ENCODE data around the gene MICA. TPM values are rescaled to one million over a fixed set of nuclear protein-coding genes. Genes with fewer than 3 reads are reported as not detected.

MICA gene
- total and polyA plus RNA-seq, 9 of the 15 experiments (the other 6 are each of a cell fraction or from before 2014, with no cell fraction given) = 11.8 to 24.6 (median 16.7) TPM

GRCh38 chr6:31395832-31396231 is 7.6 kb upstream of the MICA start (continued):
- TF ChIP-seq TFE3 (CRISPR knock-in tag; IDR thresholded peaks at IDR 0.05) = no peak
- TF ChIP-seq SLC30A9 (CRISPR knock-in tag; IDR thresholded peaks at IDR 0.05) = no peak
- 0 out of 2 replicates have a peak, but pooled peaks have one; percentile 33 for TF ChIP-seq GATA2 (CRISPR knock-in tag; IDR thresholded peaks at IDR 0.05)
- no peak for TF ChIP-seq SUPT5H (IDR thresholded peaks at IDR 0.05)
- TF ChIP-seq ARID1B (IDR thresholded peaks at IDR 0.05) = peak; percentile 79
- TF ChIP-seq ID3 (CRISPR knock-in tag; IDR thresholded peaks at IDR 0.05) = no peak
- peak; percentile 72; the same call in 1 of the 2 replicates for TF ChIP-seq ID3 (tag; IDR thresholded peaks at IDR 0.05)
- TF ChIP-seq USF1 (CRISPR knock-in tag; IDR thresholded peaks at IDR 0.05) = peak; percentile 43; the same call in 1 of the 2 replicates
- no peak for TF ChIP-seq HMG20B (CRISPR knock-in tag; IDR thresholded peaks at IDR 0.05)
- TF ChIP-seq ZFX (CRISPR knock-in tag; IDR thresholded peaks at IDR 0.05) = peak; percentile 33; the same call in 1 of the 2 replicates
- no peak for TF ChIP-seq MBD2 (IDR thresholded peaks at IDR 0.05; ENCODE audit: borderline replicate concordance, low read depth)
- TF ChIP-seq PCBP1 (IDR thresholded peaks at IDR 0.05; ENCODE audit: low read depth, low read length, poor library complexity, severe bottlenecking) = no peak
- peak; percentile 60 for TF ChIP-seq TAL1 (IDR thresholded peaks at IDR 0.05)
- peak; percentile 43 for TF ChIP-seq NFIC (IDR thresholded peaks at IDR 0.05)
- 0 out of 2 replicates have a peak, but pooled peaks have one; percentile 22 for TF ChIP-seq SMARCE1 (IDR thresholded peaks at IDR 0.05)
- TF ChIP-seq ZNF449 (CRISPR knock-in tag; IDR thresholded peaks at IDR 0.05) = no peak
- peak in 1 of 2 experiments; percentile 89; a peak in 3 of 4 replicates for TF ChIP-seq RCOR1 (IDR thresholded peaks at IDR 0.05; ENCODE audit: borderline replicate concordance in 1 of 2, low read depth in 2 of 2, low read length in 2 of 2)
- TF ChIP-seq NCOA1 (IDR thresholded peaks at IDR 0.05; ENCODE audit: low read depth) = no peak
- peak; percentile 67 for TF ChIP-seq CBFA2T2 (conservative IDR thresholded peaks at IDR 0.05)
- TF ChIP-seq ZBTB43 (CRISPR knock-in tag; IDR thresholded peaks at IDR 0.05) = no peak
- no peak for TF ChIP-seq ZNF696 (CRISPR knock-in tag; conservative IDR thresholded peaks at IDR 0.05)
- TF ChIP-seq ZNF23 (CRISPR knock-in tag; IDR thresholded peaks at IDR 0.05) = no peak
- no peak for TF ChIP-seq TRIM24 (IDR thresholded peaks at IDR 0.05)
- no peak for TF ChIP-seq TAF7 (tag; IDR thresholded peaks at IDR 0.05)
- TF ChIP-seq ZNF174 (CRISPR knock-in tag; IDR thresholded peaks at IDR 0.05) = no peak
- peak; percentile 14 for TF ChIP-seq DACH1 (IDR thresholded peaks at IDR 0.05; ENCODE audit: partially characterized antibody)
- TF ChIP-seq MAX (CRISPR knock-in tag; IDR thresholded peaks at IDR 0.05) = 0 out of 2 replicates have a peak, but pooled peaks have one; percentile 26
